HEK293 (cell line): ENCODE measurements around the gene UTP14C.

Source experiments
- CTCF ChIA-PET: fragments of 350-600 bp; formaldehyde crosslinking; extraction: SDS; loops from one replicate; lab custom pipeline; 2021; ENCODE audit warnings: antibody characterized with exemption; lab: Yijun Ruan, JAX
- POLR2A ChIA-PET: fragments of 300-600 bp; formaldehyde crosslinking; extraction: SDS; loops from one replicate; lab custom pipeline; 2020; ENCODE audit warnings: antibody characterized with exemption, inconsistent platforms; lab: Yijun Ruan, JAX
- H3K27ac ChIP-seq: fragments of 200-500 bp; sonication (Bioruptor generic); 2 replicates; pipeline ENCODE4 v1.5.1; 2014; ENCODE audit warnings: low read depth, low read length, control low read depth, inconsistent platforms; ENCODE audit errors: extremely low read depth
- H3K36me3 ChIP-seq, 2 experiments: fragments of 200-500 bp in 1 of 2; sonication (Bioruptor generic) in 1 of 2; 1 replicate in 1 of 2; 2 replicates in 1 of 2; pipeline ENCODE4 v1.5.1; 2014 to 2017; ENCODE audit warnings: inconsistent platforms in 2 of 2, low read length in 2 of 2; ENCODE audit not compliant: control insufficient read depth in 2 of 2, insufficient read depth in 1 of 2
- H3K4me1 ChIP-seq: fragments of 200-500 bp; sonication (Bioruptor generic); 2 replicates; pipeline ENCODE4 v1.5.1; 2014; ENCODE audit warnings: mild to moderate bottlenecking, low read length, inconsistent platforms; ENCODE audit not compliant: control insufficient read depth, insufficient read depth
- H3K4me3 ChIP-seq: 2 replicates; pipeline ENCODE4 v1.5.1; 2011; ENCODE audit warnings: low read depth, mild to moderate bottlenecking, control low read depth, low read length, moderate library complexity
- H3K9me3 ChIP-seq: fragments of 200-500 bp; sonication (Bioruptor generic); 2 replicates; pipeline ENCODE4 v1.5.1; 2014; ENCODE audit warnings: low read depth, low read length, inconsistent platforms; ENCODE audit not compliant: control insufficient read depth, insufficient read depth
- ATF2 ChIP-seq: fragments of 450-650 bp; formaldehyde crosslinking; IDR thresholded peaks from 2 replicates; pipeline ENCODE4 v1.5.1; 2016; ENCODE audit warnings: missing biosample characterization, missing genetic modification characterization, low read depth
- BCL6B ChIP-seq: fragments of 450-650 bp; formaldehyde crosslinking; IDR thresholded peaks from 2 replicates; pipeline ENCODE4 v1.5.1; 2017; ENCODE audit warnings: missing biosample characterization, missing genetic modification characterization
- CTCF ChIP-seq: fragments of 450-650 bp; formaldehyde crosslinking; IDR thresholded peaks from 2 replicates; pipeline ENCODE4 v1.5.1; 2016; ENCODE audit warnings: missing biosample characterization, missing genetic modification characterization
- ELK4 ChIP-seq: IDR thresholded peaks from 2 replicates; pipeline ENCODE4 v1.6.1; 2011; ENCODE audit warnings: mild to moderate bottlenecking, low read depth, low read length, borderline replicate concordance
- GLI4 ChIP-seq: fragments of 450-650 bp; formaldehyde crosslinking; IDR thresholded peaks from 2 replicates; pipeline ENCODE4 v1.5.1; 2016; ENCODE audit warnings: missing biosample characterization, missing genetic modification characterization
- GLIS1 ChIP-seq: fragments of 450-650 bp; formaldehyde crosslinking; IDR thresholded peaks from 2 replicates; pipeline ENCODE4 v1.5.1; 2016; ENCODE audit warnings: missing biosample characterization, missing genetic modification characterization
- KLF7 ChIP-seq: fragments of 450-650 bp; formaldehyde crosslinking; IDR thresholded peaks from 2 replicates; pipeline ENCODE4 v1.5.1; 2016; ENCODE audit warnings: missing biosample characterization, missing genetic modification characterization, borderline replicate concordance
- PBX3 ChIP-seq: sonication (generic); formaldehyde crosslinking; IDR thresholded peaks from 2 replicates; pipeline ENCODE4 v1.8.1; 2022; ENCODE audit warnings: mild to moderate bottlenecking, moderate library complexity, missing genetic modification reagents
- PRDM6 ChIP-seq: fragments of 450-650 bp; formaldehyde crosslinking; IDR thresholded peaks from 2 replicates; pipeline ENCODE4 v1.5.1; 2017; ENCODE audit warnings: missing biosample characterization, missing genetic modification characterization
- ZBTB10 ChIP-seq: fragments of 450-650 bp; formaldehyde crosslinking; IDR thresholded peaks from 2 replicates; pipeline ENCODE4 v1.5.1; 2016; ENCODE audit warnings: missing biosample characterization, missing genetic modification characterization
- ZBTB21 ChIP-seq: fragments of 450-650 bp; formaldehyde crosslinking; IDR thresholded peaks from 2 replicates; pipeline ENCODE4 v1.5.1; 2017; ENCODE audit warnings: missing biosample characterization, missing genetic modification characterization
- ZBTB48 ChIP-seq: fragments of 450-650 bp; formaldehyde crosslinking; IDR thresholded peaks from 2 replicates; pipeline ENCODE4 v1.5.1; 2016; ENCODE audit warnings: missing biosample characterization, missing genetic modification characterization
- ZNF138 ChIP-seq: fragments of 450-650 bp; formaldehyde crosslinking; IDR thresholded peaks from 2 replicates; pipeline ENCODE4 v1.5.1; 2016; ENCODE audit warnings: missing biosample characterization, missing genetic modification characterization, borderline replicate concordance
- ZNF155 ChIP-seq: fragments of 450-650 bp; formaldehyde crosslinking; IDR thresholded peaks from 2 replicates; pipeline ENCODE4 v1.5.1; 2016; ENCODE audit warnings: missing biosample characterization, missing genetic modification characterization
- ZNF16 ChIP-seq: fragments of 450-650 bp; formaldehyde crosslinking; IDR thresholded peaks from 2 replicates; pipeline ENCODE4 v1.5.1; 2016; ENCODE audit warnings: low read depth, missing biosample characterization, missing genetic modification characterization
- ZNF175 ChIP-seq: fragments of 450-650 bp; formaldehyde crosslinking; IDR thresholded peaks from 2 replicates; pipeline ENCODE4 v1.5.1; 2016; ENCODE audit warnings: missing biosample characterization, missing genetic modification characterization
- ZNF221 ChIP-seq: fragments of 450-650 bp; formaldehyde crosslinking; IDR thresholded peaks from 2 replicates; pipeline ENCODE4 v1.5.1; 2017; ENCODE audit warnings: missing biosample characterization, missing genetic modification characterization, borderline replicate concordance
- ZNF366 ChIP-seq: fragments of 450-650 bp; formaldehyde crosslinking; conservative IDR thresholded peaks from 2 replicates; pipeline ENCODE4 v1.5.1; 2016; ENCODE audit warnings: missing biosample characterization, missing genetic modification characterization
- ZNF639 ChIP-seq: fragments of 450-650 bp; formaldehyde crosslinking; IDR thresholded peaks from 2 replicates; pipeline ENCODE4 v1.5.1; 2016; ENCODE audit warnings: missing biosample characterization, missing genetic modification characterization
- ZNF692 ChIP-seq: fragments of 450-650 bp; formaldehyde crosslinking; IDR thresholded peaks from 2 replicates; pipeline ENCODE4 v1.5.1; 2016; ENCODE audit warnings: missing biosample characterization, missing genetic modification characterization
- ZNF792 ChIP-seq: fragments of 450-650 bp; formaldehyde crosslinking; IDR thresholded peaks from 2 replicates; pipeline ENCODE4 v1.5.1; 2016; ENCODE audit warnings: missing biosample characterization, missing genetic modification characterization

The UTP14C gene

GRCh38 chr13:51976423-51976822 is 48.1 kb upstream of the UTP14C start (continued):
- TF ChIP-seq ZBTB21 = peak; percentile 27; the same call in 1 of the 2 replicates
- no peak for TF ChIP-seq ZNF792
- no peak for TF ChIP-seq KLF7
- no peak for TF ChIP-seq PRDM6 (tag by site-specific recombination)
- no peak for TF ChIP-seq GLI4 (tag by site-specific recombination)
- TF ChIP-seq ZNF155 (tag by site-specific recombination) = no peak
- no peak for TF ChIP-seq GLIS1 (tag by site-specific recombination)
- TF ChIP-seq, all 188 proteins: peak for 3

- ChIA-PET CTCF (interaction anchor here (0.6 kb wide), 1 partner anchor 145 kb away, joined by 3 read pairs; no protein-coding TSS in a partner anchor), POLR2A (no interaction called here)
- no peak overlapping the region for H3K27ac ChIP-seq
- peaks cover 0 to 3% of the 10 kb centered on the region in 2 experiments; a peak in 1 of 3 replicates for H3K36me3 ChIP-seq
- peaks cover 7% of the 10 kb centered on the region; the same call in 1 of the 2 replicates for H3K4me1 ChIP-seq
- no peaks in the 10 kb centered on the region for H3K9me3 ChIP-seq
- H3K4me3 ChIP-seq = no peak overlapping the region
- TF ChIP-seq ZNF639 (tag by site-specific recombination) (no peak), ELK4 (no peak), ZBTB48 (tag by site-specific recombination) (no peak), ATF2 (tag by site-specific recombination) (no peak), ZNF692 (tag by site-specific recombination) (no peak), ZNF16 (tag by site-specific recombination) (no peak), ZNF138 (tag by site-specific recombination) (no peak), ZNF366 (tag by site-specific recombination) (no peak), ZNF221 (no peak), CTCF (tag by site-specific recombination) (no peak), PBX3 (CRISPR knock-in tag) (no peak), BCL6B (tag by site-specific recombination) (no peak), ZBTB10 (no peak), ZNF175 (tag by site-specific recombination) (no peak)
These were observed 47.6 kb upstream of the UTP14C start for GRCh38 chr13:51976890-51977289.
